ENCODE measurements around the gene SNX24.

DNA sequence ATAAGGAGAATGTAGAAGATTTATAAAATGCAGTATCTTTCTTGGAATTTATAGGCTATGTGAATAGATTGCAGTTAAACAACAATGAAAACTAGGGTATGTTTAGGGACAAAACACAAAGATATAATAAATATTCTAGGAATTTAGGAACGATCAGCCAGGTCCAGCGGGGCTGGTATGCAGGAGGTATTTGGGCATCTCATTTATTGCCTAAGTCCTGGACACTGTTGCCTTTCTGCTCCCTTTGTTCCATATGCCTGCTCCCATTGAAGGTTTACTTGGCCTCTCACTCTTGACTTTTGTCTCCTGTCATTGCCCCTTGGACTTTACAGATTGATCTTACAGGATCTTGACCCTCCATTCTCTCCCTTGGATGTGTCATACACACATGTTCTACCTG lies 55.9 kb downstream of the SNX24 start:
- TF ChIP-seq SUZ12 (IDR thresholded peaks at IDR 0.05; ENCODE audit: extremely low read depth, insufficient read depth, insufficient read length) (no peak), ZNF274 (IDR thresholded peaks at IDR 0.05; ENCODE audit: low read depth, low read length) (no peak), YY1 (IDR thresholded peaks at IDR 0.05; ENCODE audit: insufficient read depth, insufficient read length) (no peak)

All from NT2/D1 (cell line).